ENCODE results near the gene PON1.

DNA sequence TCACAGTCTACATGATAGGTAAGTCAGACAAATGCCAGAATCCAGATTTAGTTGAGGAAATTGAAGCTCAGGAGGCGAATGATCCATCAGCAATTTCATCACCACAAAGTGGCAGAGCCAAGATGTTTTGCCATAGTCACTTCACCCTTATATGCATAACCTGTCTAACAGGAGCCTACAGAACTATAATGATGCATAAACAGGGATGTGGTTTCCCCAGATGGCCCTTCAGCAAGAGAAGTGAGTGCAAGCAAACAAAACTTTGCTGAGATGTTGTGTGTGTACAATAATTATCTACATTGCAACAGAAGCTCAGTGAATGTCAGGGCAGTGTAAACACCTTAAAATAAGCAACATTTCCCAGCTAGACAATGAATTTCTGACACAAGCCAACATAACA lies 43.3 kb upstream of the PON1 start:
- TF ChIP-seq, protein P1, sequence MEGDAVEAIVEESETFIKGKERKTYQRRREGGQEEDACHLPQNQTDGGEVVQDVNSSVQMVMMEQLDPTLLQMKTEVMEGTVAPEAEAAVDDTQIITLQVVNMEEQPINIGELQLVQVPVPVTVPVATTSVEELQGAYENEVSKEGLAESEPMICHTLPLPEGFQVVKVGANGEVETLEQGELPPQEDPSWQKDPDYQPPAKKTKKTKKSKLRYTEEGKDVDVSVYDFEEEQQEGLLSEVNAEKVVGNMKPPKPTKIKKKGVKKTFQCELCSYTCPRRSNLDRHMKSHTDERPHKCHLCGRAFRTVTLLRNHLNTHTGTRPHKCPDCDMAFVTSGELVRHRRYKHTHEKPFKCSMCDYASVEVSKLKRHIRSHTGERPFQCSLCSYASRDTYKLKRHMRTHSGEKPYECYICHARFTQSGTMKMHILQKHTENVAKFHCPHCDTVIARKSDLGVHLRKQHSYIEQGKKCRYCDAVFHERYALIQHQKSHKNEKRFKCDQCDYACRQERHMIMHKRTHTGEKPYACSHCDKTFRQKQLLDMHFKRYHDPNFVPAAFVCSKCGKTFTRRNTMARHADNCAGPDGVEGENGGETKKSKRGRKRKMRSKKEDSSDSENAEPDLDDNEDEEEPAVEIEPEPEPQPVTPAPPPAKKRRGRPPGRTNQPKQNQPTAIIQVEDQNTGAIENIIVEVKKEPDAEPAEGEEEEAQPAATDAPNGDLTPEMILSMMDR (IDR thresholded peaks at IDR 0.05), result no peak
- TF ChIP-seq POLR2A (IDR thresholded peaks at IDR 0.05), result no peak

All from uterus (tissue), 2 donors.